ENCODE measurements around the gene MNT. TPM values are rescaled to one million over a fixed set of nuclear protein-coding genes. Genes with fewer than 3 reads are reported as not detected.

Gene MNT
- total and polyA plus RNA-seq, 4 experiments from 2014 or later, result 0.29 to 50.7 (median 23.2) TPM

DNA sequence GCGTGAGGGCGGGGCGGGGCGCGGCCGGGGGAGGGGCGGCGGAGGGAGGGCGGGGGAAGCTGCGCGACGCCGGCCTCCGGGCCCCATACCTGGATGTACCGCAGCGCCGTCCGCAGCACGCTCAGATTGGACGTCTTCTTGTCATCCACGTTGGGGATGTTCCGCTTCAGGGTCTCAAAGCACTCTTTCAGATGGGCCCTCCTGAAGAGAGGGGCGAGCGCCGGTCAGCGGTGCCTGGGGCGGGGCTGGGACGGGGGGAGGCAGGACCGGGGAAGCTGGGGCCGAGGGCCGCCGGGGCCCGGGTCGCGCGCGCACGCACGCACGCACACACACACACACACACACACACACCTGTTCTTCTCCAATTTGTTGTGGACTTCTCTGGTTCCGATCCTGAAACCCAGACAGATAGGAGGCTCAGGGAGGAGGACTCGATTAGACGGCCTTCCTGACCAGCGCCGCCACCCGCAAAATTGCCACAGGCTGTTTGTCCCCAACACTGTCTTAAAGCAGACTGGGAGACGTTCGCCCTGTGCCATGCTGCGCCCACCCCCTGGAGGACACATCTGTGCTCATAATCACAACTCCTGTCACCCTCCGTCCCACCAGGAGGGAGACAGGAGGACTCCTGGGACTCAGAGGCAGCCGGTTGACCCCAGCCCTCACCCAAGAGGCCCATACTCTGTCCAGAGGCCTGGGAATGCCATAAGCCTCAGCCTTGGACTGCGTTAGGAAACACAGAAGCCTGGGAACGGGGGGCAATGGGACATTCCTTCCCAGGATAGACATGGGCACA lies 6.7 kb downstream of the MNT start:
- Mint-ChIP-seq H3K9me3 (peaks cover 0 to 5% (median 0%) of the 10 kb centered on the region in 8 donors), H3K27ac (peak overlapping the region; percentile 78 to 95 (median 93)), H3K27me3 (peaks cover 0 to 1% of the 10 kb centered on the region in 2 donors), H3K4me1 (peaks cover 34 to 77% (median 58%) of the 10 kb centered on the region in 4 donors), H3K36me3 (peaks cover 0 to 16% of the 10 kb centered on the region in 2 donors), H3K4me3 (peak overlapping the region; percentile 66 to 82 (median 80))
- DNase-seq, result peak in 1 of 5 donors; percentile 52
- Histone ChIP-seq H3K36me3 (ENCODE audit: insufficient read depth, low read length) (no peaks in the 10 kb centered on the region), H3K27ac (ENCODE audit: low read depth, low read length) (peak overlapping the region; percentile 100), H3K4me3 (ENCODE audit: low read length in 2 of 2) (peak overlapping the region in 1 of 2 donors; percentile 91), H3K4me1 (ENCODE audit: insufficient read depth, low read length) (peaks cover 76% of the 10 kb centered on the region), H3K27me3 (ENCODE audit: insufficient read depth, low read length) (no peaks in the 10 kb centered on the region), H3K9me3 (ENCODE audit: control insufficient read depth in 1 of 2, low read length in 2 of 2) (no peaks in the 10 kb centered on the region)
- POLR2A ChIA-PET (ENCODE audit: partially characterized antibody), result interaction anchor here (0.6 to 5.1 kb wide), 7 partner anchors 8 to 420 kb away, joined by 4 to 146 read pairs (median 12); partner anchors contain the start of genes MNT, SGSM2, SMG6 and SRR
- CTCF ChIA-PET (ENCODE audit: partially characterized antibody), result interaction anchor here (5.0 kb wide), 1 partner anchor 22 kb away, joined by 28 read pairs; no protein-coding TSS in a partner anchor
- intact Hi-C loops (cut with micrococcal nuclease), result loop anchor here (1.0 kb wide), 2 partner anchors 7 to 90 kb away; partner anchors contain the start of gene MNT

DNA sequence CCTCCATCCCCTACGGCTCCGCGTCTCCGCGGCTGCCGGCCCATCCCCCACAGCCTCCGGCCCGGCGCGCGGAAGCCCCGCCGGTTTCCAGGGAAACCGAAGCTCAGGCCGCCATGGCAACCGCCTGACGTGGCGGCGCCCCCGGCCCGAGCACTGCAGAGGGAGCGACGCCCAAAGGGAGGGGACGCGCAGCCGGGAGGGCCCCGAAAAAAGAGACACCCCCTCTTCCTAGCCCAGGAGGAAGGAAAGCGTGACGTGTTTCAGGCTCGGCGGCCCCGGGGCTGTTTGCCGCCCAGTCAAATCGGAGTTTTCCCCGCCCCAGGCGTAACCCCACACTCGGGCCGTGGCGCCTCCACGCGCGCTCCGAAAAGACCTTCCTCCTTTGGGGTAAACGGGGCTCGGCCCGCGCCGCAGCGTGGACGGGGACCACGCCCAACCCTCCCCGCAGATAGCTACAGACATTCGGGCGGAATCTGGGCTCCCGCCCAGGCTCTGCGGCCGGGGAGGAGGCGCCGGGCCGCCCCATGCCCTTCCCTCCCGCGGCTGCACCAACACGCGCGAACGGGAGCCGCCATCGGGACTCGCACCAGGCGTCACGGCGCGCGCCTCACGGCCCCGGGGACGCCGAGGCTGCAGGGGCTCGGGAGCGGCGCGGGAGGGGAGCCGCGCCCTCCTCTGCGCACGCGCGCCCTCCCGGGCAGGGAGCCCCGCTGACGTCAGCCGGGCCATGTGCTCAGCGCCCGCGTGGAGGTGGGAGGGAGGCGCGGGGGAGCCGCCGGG lies 7.5 kb downstream of the MNT start:
- ChIA-PET CTCF (ENCODE audit: partially characterized antibody) (interaction anchor here (5.0 kb wide), 1 partner anchor 22 kb away, joined by 28 read pairs; no protein-coding TSS in a partner anchor), POLR2A (ENCODE audit: partially characterized antibody) (interaction anchor here (0.6 to 5.1 kb wide), 14 partner anchors 9 to 877 kb away, joined by 3 to 146 read pairs (median 8); partner anchors contain the start of genes INPP5K, METTL16, MNT and SGSM2)
- peaks cover 68% of the 10 kb centered on the region for H3K4me1 ChIP-seq (ENCODE audit: insufficient read depth, low read length)
- peak overlapping the region; percentile 69 to 91 for H3K4me3 ChIP-seq (ENCODE audit: low read length in 2 of 2)
- intact Hi-C loops (cut with micrococcal nuclease), result loop anchor here (1.0 kb wide), 2 partner anchors 8 to 89 kb away; partner anchors contain the start of gene MNT
- no peaks in the 10 kb centered on the region for H3K27me3 ChIP-seq (ENCODE audit: insufficient read depth, low read length)
- DNase-seq, result peak; percentile 93 to 97 (median 95)
- H3K36me3 ChIP-seq (ENCODE audit: insufficient read depth, low read length), result no peaks in the 10 kb centered on the region
- no peaks in the 10 kb centered on the region for H3K9me3 ChIP-seq (ENCODE audit: control insufficient read depth in 1 of 2, low read length in 2 of 2)
- peaks cover 4 to 19% of the 10 kb centered on the region in 2 donors for H3K36me3 Mint-ChIP-seq
- peak overlapping the region; percentile 100 for H3K27ac ChIP-seq (ENCODE audit: low read depth, low read length)
- peaks cover 37 to 75% (median 56%) of the 10 kb centered on the region in 4 donors for H3K4me1 Mint-ChIP-seq
- H3K4me3 Mint-ChIP-seq, result peak overlapping the region; percentile 82 to 96 (median 88)
- H3K9me3 Mint-ChIP-seq, result peaks cover 0 to 5% (median 0%) of the 10 kb centered on the region in 8 donors
- H3K27me3 Mint-ChIP-seq, result peaks cover 0 to 1% of the 10 kb centered on the region in 2 donors
- peak overlapping the region; percentile 95 to 99 (median 97) for H3K27ac Mint-ChIP-seq

DNA sequence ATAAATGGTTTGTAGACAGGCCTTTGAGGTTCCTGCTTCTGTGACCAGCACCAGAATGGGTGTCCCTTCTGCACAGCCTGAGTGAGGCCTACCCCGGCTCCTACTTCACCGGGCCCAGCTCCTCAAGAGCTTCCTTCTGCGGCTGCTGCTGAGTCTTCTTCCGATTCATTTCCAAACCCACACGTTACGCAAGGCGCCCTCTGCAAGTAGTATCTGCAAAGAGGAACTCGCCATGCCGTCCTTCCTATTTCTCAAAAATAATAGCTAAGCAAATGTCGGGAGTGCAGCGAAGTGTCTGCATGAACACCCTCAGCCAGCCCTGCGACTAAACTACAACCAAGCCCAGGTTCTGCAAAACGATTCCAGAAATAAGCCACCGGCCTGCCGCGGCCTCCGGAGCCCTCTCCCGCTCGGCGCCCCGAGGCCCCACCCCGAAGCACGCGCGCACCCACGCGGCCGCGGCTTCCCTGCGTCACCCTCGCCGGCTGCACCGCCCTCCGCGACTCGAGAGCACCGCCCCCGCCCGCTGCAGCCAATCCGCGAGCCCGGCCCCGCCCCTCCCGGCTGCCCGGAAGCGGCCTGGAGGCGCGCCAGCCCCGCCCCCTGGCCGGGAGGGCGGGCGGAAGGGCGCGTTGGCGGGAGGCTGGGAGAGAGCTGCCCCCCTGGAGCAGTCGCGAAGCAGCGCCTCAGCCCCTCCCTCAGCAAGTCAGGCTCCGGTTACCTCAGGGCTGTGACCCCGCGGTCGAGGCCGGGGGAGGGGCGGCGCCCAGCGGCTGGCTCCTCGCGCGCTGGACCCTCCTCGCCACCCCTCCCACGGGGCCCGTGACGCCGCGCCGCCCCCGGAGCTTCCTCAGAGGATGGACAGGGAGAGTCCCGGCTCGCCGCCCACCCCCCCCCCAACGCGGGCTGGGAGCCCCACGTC lies 8.3 kb downstream of the MNT start:
- H3K36me3 Mint-ChIP-seq, result peaks cover 8 to 27% of the 10 kb centered on the region in 2 donors

DNA sequence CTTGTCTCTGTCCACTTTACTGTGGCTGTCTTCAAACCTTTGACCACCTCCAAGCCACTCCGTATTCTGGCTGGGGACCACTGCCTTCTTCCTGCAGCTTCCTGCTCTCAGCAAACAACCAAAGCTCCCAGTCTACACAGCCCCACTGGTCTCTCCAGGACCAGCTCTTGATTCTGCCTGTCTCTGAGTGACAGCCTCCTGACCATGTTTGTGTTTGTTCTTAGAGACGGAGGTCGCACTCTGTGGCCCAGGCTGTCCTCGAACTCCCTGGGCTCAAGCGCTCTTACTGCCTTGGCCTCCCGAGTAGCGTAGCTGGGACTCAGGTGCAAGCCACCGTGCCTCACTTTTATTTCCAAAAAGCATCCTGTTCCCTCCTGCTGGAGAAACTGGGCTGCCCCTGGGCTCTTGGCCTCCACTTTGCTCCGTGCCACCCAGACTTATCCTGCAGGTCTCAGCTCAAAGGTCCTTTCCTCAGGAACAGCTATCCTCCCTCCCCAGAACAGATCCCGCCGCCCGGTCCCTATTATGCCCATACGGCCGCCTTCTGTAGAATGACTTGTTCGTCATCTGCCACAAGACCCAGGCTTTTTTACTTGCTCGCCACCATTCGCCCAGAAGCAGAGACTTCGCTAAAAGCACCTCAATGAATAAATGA lies 9.1 kb downstream of the MNT start:
- peak overlapping the region; percentile 100 for H3K27ac ChIP-seq (ENCODE audit: low read depth, low read length)
- Mint-ChIP-seq H3K27ac (peak overlapping the region; percentile 95 to 100 (median 99)), H3K27me3 (peaks cover 0 to 1% of the 10 kb centered on the region in 2 donors), H3K4me3 (peak overlapping the region; percentile 88 to 98 (median 96)), H3K36me3 (peaks cover 8 to 27% of the 10 kb centered on the region in 2 donors), H3K9me3 (peaks cover 0 to 10% (median 0%) of the 10 kb centered on the region in 8 donors), H3K4me1 (peaks cover 26 to 63% (median 44%) of the 10 kb centered on the region in 4 donors)
- intact Hi-C loops (cut with micrococcal nuclease), result no loop called here
- CTCF ChIA-PET (ENCODE audit: partially characterized antibody), result interaction anchor here (0.8 to 5.0 kb wide), 4 partner anchors 10 to 53 kb away, joined by 3 to 40 read pairs (median 16); no protein-coding TSS in a partner anchor
- no peaks in the 10 kb centered on the region for H3K27me3 ChIP-seq (ENCODE audit: insufficient read depth, low read length)
- no peaks in the 10 kb centered on the region for H3K36me3 ChIP-seq (ENCODE audit: insufficient read depth, low read length)
- H3K4me1 ChIP-seq (ENCODE audit: insufficient read depth, low read length), result peaks cover 53% of the 10 kb centered on the region
- DNase-seq, result no peak
- peak overlapping the region; percentile 38 to 91 for H3K4me3 ChIP-seq (ENCODE audit: low read length in 2 of 2)
- H3K9me3 ChIP-seq (ENCODE audit: control insufficient read depth in 1 of 2, low read length in 2 of 2), result no peaks in the 10 kb centered on the region
- POLR2A ChIA-PET (ENCODE audit: partially characterized antibody), result interaction anchor here (1.0 to 5.1 kb wide), 13 partner anchors 9 to 423 kb away, joined by 3 to 146 read pairs (median 9); partner anchors contain the start of genes METTL16, MNT, PAFAH1B1 and SGSM2

More for the DNA sequence above, 8.3 kb downstream of the MNT start:
- intact Hi-C loops (cut with micrococcal nuclease), result loop anchor here (1.0 kb wide), 2 partner anchors 9 to 88 kb away; partner anchors contain the start of gene MNT
- Histone ChIP-seq H3K4me1 (ENCODE audit: insufficient read depth, low read length) (peaks cover 60% of the 10 kb centered on the region), H3K27me3 (ENCODE audit: insufficient read depth, low read length) (no peaks in the 10 kb centered on the region), H3K4me3 (ENCODE audit: low read length in 2 of 2) (peak overlapping the region; percentile 38 to 91), H3K36me3 (ENCODE audit: insufficient read depth, low read length) (no peaks in the 10 kb centered on the region), H3K9me3 (ENCODE audit: control insufficient read depth in 1 of 2, low read length in 2 of 2) (no peaks in the 10 kb centered on the region), H3K27ac (ENCODE audit: low read depth, low read length) (peak overlapping the region; percentile 100)
- Mint-ChIP-seq H3K4me3 (peak overlapping the region; percentile 88 to 98 (median 96)), H3K27ac (peak overlapping the region; percentile 95 to 100 (median 99)), H3K4me1 (peaks cover 31 to 69% (median 49%) of the 10 kb centered on the region in 4 donors), H3K9me3 (peaks cover 0 to 10% (median 0%) of the 10 kb centered on the region in 8 donors), H3K27me3 (peaks cover 0 to 1% of the 10 kb centered on the region in 2 donors)
- CTCF ChIA-PET (ENCODE audit: partially characterized antibody), result interaction anchor here (1.0 to 5.0 kb wide), 3 partner anchors 11 to 54 kb away, joined by 3 to 40 read pairs (median 28); no protein-coding TSS in a partner anchor
- peak; percentile 95 to 99 (median 98) for DNase-seq
- POLR2A ChIA-PET (ENCODE audit: partially characterized antibody), result interaction anchor here (0.8 to 5.1 kb wide), 16 partner anchors 10 to 876 kb away, joined by 3 to 146 read pairs (median 7); partner anchors contain the start of genes INPP5K, METTL16, MNT and PAFAH1B1

DNA sequence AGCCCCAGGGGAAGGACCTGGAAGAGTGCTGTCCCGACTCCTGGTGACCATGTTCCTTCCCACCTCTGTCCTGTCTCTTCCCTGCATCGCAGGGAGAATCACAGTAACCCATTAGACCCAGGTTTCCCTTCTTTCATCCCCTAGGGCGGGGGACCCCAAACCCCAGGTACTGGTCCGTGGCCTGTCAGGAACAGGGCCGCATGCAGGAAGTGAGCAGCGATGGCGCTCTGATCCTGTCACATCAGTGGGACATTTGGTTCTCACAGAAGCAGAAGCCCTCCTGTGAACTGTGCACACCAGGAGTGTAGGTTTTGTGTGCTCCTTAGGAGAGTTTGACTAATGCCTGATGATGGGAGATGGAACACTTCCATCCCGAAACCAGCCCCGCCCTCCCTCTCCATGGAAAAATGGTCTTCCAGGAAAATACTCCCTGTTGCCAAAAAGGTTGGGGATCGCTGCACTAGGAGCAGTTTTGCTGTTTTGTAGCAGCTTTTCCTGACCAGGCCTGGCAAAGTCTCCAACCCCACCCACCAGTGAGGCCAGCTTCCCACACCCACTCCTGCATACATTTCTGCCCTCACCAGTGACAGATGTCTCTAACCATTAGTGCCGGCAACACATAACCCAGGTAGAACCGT lies 10.5 kb downstream of the MNT start:
- H3K36me3 Mint-ChIP-seq, result peaks cover 8 to 31% of the 10 kb centered on the region in 2 donors
- peak overlapping the region in 6 of 7 donors; percentile 81 to 100 (median 86) for H3K27ac Mint-ChIP-seq
- ChIA-PET POLR2A (ENCODE audit: partially characterized antibody) (interaction anchor here (4.4 to 5.1 kb wide), 2 partner anchors 8 to 12 kb away, joined by 42 to 146 read pairs; partner anchors contain the start of gene MNT), CTCF (ENCODE audit: partially characterized antibody) (interaction anchor here (0.6 to 5.0 kb wide), 2 partner anchors 8 to 25 kb away, joined by 4 to 28 read pairs; no protein-coding TSS in a partner anchor)
- H3K9me3 ChIP-seq (ENCODE audit: control insufficient read depth in 1 of 2, low read length in 2 of 2), result no peaks in the 10 kb centered on the region
- H3K27ac ChIP-seq (ENCODE audit: low read depth, low read length), result peak overlapping the region; percentile 100
- peaks cover 0 to 10% (median 0%) of the 10 kb centered on the region in 8 donors for H3K9me3 Mint-ChIP-seq
- H3K27me3 Mint-ChIP-seq, result peaks cover 0 to 1% of the 10 kb centered on the region in 2 donors
- peaks cover 40% of the 10 kb centered on the region for H3K4me1 ChIP-seq (ENCODE audit: insufficient read depth, low read length)
- DNase-seq, result no peak
- intact Hi-C loops (cut with micrococcal nuclease), result no loop called here
- H3K4me1 Mint-ChIP-seq, result peaks cover 21 to 51% (median 35%) of the 10 kb centered on the region in 4 donors
- H3K36me3 ChIP-seq (ENCODE audit: insufficient read depth, low read length), result peaks cover 3% of the 10 kb centered on the region
- H3K4me3 Mint-ChIP-seq, result peak overlapping the region in 3 of 8 donors; percentile 17 to 58 (median 20)
- H3K27me3 ChIP-seq (ENCODE audit: insufficient read depth, low read length), result no peaks in the 10 kb centered on the region
- H3K4me3 ChIP-seq (ENCODE audit: low read length in 2 of 2), result no peak overlapping the region
